Omental fat pad (tissue), 4 donors: Measurements from ENCODE around the gene TTC33. TPM values are rescaled to one million over a fixed set of nuclear protein-coding genes. Genes with fewer than 3 reads are reported as not detected.
"Not testable (repeated sequence)": the region's sequence is repeated elsewhere in the genome, so short reads cannot be mapped to it uniquely, and the experiment has no call there.

Source experiments
- ATAC-seq: fragments of 150-250 bp; one replicate; pipeline ENCODE4 v1.9.1; 2016; ENCODE audit warnings: mild to moderate bottlenecking, moderate library complexity; ENCODE audit not compliant: low FRiP score
- DNase-seq: peaks from one replicate; pipeline ENCODE4 v3.0.0-alpha.2; 2019; ENCODE audit warnings: low spot score
- CTCF ChIP-seq, 3 donors: fragments of 450-650 bp; IDR thresholded peaks; one replicate each; pipeline ENCODE4 v1.5.1; 2016 to 2017; ENCODE audit warnings: antibody characterized with exemption in 3 of 3, mild to moderate bottlenecking in 3 of 3, moderate library complexity in 2 of 3
- total RNA-seq, 4 donors: library from RNA; depleted of rRNA; stranded (reverse); fragments of >200 nt; gene quantifications; one replicate each; pipeline ENCODE4 v1.1.0, GENCODE V29; 2016

Gene TTC33
- total RNA-seq, 4 donors from 2014 or later, result 8.3 to 15.4 (median 9.3) TPM

GRCh38 chr5:40594811-40595210 is 160.9 kb downstream of the TTC33 start:
- no peak for TF ChIP-seq CTCF (IDR thresholded peaks at IDR 0.05)
- peak; percentile 28 for ATAC-seq
- no peak for DNase-seq

- DNase-seq, ATAC-seq: not testable (repeated sequence)
Observed at GRCh38 chr5:40591727-40592396, 163.9 kb downstream of the TTC33 start.

GRCh38 chr5:40587376-40587775 is 168.4 kb downstream of the TTC33 start:
- ATAC-seq, result no peak
- no peak for TF ChIP-seq CTCF (IDR thresholded peaks at IDR 0.05)

GRCh38 chr5:40585537-40586267 is 170.1 kb downstream of the TTC33 start:
- DNase-seq (no peak), ATAC-seq (no peak)
- no peak for TF ChIP-seq CTCF (IDR thresholded peaks at IDR 0.05)

More at GRCh38 chr5:40587376-40587775, 168.4 kb downstream of the TTC33 start:
- DNase-seq, result no peak

- ATAC-seq (no peak), DNase-seq (no peak)
- TF ChIP-seq CTCF (IDR thresholded peaks at IDR 0.05), result no peak
Observed at GRCh38 chr5:40584054-40584453, 171.7 kb downstream of the TTC33 start.

- ATAC-seq (no peak), DNase-seq (no peak)
- TF ChIP-seq CTCF (IDR thresholded peaks at IDR 0.05), result no peak
Observed at GRCh38 chr5:40578501-40579451, 177.0 kb downstream of the TTC33 start.

GRCh38 chr5:40577718-40578117 is 178.0 kb downstream of the TTC33 start:
- DNase-seq (no peak), ATAC-seq (no peak)
- TF ChIP-seq CTCF (IDR thresholded peaks at IDR 0.05), result no peak
